ENCODE data around the gene SYNE3.

Gene SYNE3

DNA sequence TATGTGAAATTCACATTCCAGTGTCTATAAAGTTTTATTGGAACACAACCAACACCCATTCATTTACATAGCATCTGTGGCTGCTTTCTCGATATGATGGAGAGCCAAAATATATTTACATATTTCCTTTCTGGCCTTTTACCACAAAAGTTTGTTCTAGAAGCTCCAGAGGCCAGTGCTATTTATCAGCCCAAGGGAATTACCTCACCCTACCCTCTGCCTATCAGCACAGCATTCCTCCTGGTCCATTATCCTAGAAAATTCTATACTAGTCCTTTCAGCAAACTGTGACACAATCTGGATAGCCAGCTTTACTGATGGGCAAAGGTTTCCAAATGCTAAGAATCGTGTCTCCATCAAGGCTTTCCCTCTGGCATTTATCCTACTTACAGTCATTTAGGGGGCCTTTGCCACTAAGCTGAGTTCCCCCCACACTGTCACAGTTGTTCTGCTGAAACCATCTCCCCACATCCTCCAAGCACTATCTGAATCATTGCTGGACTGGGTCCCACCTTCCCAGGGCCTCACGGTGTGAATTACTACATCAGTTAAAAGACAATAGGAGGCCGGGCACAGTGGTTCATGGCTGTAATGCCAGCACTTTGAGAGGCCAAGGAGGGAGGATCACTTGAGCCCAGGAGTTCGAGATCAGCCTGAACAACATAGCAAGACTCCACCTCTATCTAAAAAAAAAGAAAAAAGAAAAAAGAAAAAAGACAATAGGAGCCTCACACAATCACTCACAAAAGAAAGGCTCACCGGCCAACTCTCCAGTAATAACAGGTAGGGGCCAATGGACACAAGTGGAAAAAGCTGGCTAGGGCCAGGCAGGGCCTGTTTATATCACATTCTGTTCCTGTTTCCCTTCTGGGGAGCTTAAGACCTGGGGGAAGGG is 12.1 kb downstream of the SYNE3 start:
- no peak for DNase-seq (ENCODE audit: low read depth)

DNA sequence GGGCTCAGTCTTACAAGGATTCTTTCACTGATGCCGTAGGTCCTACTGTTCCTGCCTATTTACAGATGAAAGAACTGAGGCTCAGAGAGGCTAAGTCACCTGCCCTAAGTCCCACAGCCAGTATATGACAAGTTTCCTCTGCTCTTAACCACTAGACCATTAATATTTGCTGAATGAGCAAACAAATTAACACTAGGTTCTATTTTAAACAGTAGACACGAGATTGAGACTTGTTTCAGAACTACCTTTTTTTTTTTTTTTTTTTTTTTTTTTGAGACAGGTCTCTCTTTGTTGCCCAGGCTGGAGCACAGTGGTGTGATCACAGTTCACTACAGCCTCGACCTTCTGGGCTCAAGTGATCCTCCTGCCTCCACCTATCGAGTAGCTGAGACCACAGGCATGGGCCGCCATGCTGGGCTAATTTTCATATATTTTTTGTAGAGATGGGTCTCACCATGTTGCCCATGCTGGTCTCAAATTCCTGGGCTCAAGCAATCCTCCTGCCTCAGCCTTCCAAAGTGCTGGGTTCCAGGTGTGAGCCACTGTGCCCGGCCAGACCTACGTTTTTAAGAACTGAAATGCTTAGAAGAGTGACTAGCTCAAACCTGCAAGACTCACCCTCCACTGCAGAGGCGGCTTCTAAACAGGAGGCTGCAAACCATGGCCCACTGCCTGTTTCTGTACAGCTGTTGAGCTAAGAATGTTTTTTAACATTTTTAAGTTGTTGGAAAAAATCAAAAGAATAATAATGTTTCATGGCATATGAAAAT is 12.9 kb downstream of the SYNE3 start:
- DNase-seq (ENCODE audit: low read depth) = no peak

- no peak for DNase-seq (ENCODE audit: low read depth)
These were observed 14.0 kb downstream of the SYNE3 start for GRCh38 chr14:95502381-95502950.

- no peak for DNase-seq (ENCODE audit: low read depth)
These were observed 15.6 kb downstream of the SYNE3 start for GRCh38 chr14:95500772-95501401.

- DNase-seq (ENCODE audit: low read depth) = no peak
These were observed 16.2 kb downstream of the SYNE3 start for GRCh38 chr14:95500201-95500681.

- no peak for DNase-seq (ENCODE audit: low read depth)
These were observed 17.1 kb downstream of the SYNE3 start for GRCh38 chr14:95499354-95499750.

DNA sequence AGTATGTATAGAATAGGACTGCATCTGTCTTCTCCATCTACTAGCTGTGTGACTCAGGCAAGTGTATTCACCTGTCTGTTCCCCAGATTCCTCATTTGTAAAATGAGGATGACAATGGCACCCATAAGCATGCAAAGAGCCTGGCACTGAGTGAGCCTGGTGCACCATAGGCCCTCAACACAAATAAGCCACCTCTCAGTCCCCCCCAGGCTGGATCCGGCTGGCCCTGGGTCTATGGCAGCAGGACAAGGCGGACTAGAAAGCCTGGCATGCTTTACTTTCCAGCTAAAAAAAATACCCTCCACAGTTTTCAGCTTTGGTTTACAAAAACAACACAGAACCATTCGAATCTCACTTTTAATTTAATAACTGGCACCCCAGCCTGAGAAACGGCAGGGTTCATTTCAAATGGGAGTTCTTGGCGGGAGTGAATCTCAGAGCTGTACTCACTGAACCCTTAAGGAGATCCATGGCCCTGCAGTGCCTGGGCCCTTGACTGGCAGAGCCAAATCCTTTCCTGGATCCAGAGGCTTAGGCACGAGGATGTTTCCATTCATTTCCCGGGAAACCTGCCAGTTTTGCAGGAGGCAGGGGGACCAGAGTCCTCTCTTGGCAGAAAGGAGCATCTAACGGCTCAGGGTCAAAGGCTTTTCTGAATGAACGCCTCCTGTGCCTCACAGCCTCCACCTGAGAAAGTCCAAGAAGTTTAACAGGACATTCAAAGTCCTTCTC is 17.7 kb downstream of the SYNE3 start:
- DNase-seq (ENCODE audit: low read depth) = no peak

DNA sequence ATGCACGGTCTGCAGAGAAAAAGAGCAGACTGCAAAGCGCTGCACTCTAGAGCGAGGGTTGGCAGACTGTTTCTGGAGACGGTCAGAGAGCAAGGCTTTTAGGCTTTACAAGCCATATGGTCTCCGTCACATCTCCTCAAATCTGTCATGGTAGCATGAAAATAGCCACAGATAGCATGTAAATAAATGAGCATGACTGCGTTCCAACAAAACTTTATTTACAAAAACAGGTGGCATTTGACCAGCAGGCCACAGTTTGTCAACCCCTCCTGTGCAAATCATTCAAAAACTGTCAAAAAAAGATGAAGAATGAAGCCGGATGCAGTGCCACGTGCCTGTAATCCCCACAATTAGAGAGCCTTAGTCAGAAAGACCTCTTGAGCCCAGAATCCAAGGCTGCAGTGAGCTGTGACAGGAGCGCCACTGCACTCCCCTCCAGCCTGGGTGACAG is 18.9 kb downstream of the SYNE3 start:
- no peak for DNase-seq (ENCODE audit: low read depth)

GRCh38 chr14:95496690-95497259 is 19.7 kb downstream of the SYNE3 start:
- no peak for DNase-seq (ENCODE audit: low read depth)

DNA sequence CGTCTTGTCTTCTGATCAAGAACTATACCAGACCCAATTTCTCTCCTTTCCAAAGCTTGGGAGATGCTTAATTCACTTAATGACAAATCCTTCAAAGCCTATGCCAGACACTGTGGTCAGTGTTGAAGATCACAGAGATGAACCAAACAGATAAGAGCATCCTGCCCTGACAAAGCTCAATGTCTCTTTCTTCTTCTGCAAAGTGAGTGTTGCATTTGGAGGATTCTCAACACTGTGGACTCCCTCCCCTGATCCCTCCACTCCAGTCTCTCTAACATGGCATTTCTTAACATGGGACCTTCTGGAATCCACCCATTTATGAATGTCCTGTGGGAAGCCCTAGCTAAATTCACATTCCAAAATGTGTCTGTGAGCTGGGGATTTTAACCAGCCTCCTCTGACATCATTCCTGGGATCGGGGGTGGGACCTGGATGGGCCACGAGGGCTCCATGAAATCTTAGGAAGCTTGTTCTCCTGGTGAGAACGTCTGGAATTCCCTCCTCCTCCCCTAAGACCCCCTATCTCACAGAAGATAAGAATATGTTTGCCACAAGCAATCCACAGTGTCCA is 20.3 kb downstream of the SYNE3 start:
- no peak for DNase-seq (ENCODE audit: low read depth)

DNA sequence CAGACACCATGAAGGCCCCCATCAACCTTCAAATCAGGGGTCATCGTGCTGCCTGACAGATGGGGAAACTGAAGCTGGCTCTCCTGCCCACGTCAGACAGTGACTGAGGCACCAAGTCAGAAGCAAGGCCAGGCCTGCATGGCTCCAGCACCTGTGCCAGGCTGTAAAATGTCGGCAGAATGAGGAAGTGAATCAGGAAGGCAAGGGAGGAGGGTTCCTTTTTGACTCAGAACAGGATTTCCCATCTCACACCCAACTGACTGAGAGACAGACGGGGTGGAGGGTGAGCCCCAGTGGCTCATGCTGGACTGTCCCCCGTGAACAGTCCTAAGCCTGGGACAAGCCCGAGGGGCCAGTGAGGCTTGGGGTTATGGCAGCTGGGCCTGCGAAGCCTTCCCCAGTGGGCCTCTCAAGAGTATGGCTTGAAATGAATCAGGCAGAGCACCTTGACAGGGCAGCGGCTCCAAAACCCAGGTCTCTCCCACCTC is 20.9 kb downstream of the SYNE3 start:
- DNase-seq (ENCODE audit: low read depth) = no peak

GRCh38 chr14:95495076-95495475 is 21.4 kb downstream of the SYNE3 start:
- DNase-seq (ENCODE audit: low read depth) = no peak

- DNase-seq (ENCODE audit: low read depth) = no peak
These were observed 22.0 kb downstream of the SYNE3 start for GRCh38 chr14:95494456-95494855.

DNA sequence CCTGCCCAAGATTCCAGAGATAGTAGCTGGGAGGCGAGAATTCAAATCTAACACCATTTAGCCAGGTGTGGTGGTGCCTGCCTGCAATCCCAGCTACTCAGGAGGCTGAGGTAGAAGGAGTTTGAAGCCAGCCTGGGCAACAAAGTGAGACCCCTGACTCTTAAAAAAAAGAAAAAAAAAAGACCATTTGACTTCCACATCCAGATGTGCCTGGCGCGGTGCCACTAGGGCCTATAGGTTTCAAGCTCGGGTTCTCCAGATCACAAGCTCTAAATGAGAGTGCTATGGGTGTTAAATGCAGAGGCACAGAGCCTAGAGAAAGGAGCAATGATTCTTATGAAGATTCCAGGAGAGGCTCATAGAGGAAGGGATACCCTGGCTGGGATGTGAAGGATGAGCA is 22.5 kb downstream of the SYNE3 start:
- DNase-seq (ENCODE audit: low read depth) = no peak

GRCh38 chr14:95493503-95493902 is 22.9 kb downstream of the SYNE3 start:
- DNase-seq (ENCODE audit: low read depth) = no peak

DNA sequence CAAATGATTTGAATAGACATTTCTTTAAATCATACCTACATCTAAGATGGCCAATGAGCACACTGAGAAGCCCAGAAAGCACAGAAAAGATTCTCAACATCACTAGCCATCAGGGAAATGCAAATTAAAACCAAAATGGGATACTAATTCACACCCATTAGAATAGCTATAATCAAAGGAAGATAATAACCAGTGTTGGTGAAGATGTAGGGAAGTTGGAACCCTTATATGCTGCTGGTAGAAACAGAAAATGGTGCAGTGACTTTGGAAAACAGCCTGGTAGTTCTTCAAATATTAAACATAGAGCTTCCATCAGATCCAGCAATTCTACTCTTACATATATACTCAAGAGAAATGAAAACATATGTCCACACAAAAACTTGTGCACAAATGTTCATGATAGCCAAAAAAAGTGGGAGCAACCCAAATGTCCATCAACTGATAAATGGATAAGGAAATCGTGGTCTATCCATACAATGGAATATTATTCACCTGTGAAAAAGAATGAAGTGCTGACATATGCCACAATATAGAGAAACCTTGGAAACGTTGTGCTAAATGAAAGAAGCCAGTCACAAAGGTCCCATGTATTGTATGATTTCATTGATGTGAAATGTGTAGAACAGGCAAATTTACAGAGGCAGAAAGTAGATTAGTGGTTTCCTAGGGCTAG is 24.4 kb downstream of the SYNE3 start:
- no peak for DNase-seq (ENCODE audit: low read depth)

DNA sequence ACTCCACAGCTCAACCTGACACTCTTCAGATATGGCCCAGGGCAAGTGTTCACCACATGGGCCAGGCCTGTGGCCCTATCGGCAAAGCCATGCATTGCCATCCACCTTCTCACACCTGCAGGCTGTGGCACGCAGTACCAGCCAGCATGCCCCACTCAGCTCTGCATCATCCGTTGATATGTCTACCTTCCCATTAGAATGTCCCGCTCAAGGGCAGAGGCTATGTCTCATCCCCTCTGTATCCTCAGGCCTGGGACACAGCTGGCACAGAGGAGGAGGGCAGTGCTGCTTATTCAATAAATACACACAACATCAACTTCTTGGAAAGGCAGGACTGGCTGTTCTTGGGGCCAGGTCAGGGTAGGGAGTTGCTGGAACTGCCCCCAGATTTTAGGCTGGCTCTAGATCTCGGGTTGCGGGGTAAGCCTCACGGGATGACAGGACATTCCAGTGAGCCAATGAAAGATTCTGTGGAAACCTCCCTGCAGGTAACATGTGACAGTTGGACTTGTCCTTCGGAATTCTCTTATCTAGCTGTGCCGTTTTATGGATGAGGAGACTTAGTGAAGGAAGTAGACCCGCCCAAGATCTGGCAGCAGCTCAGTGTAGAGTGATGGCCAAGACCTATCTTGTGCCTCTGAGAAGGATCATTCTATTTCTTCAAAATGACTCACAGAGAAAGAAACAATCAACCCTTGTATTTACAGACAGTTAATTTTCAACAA is 25.6 kb downstream of the SYNE3 start:
- no peak for DNase-seq (ENCODE audit: low read depth)

- DNase-seq (ENCODE audit: low read depth) = no peak
These were observed 26.3 kb downstream of the SYNE3 start for GRCh38 chr14:95490138-95490509.

Data from stimulated activated CD8-positive, alpha-beta memory T cell treated with anti-CD3 and anti-CD28 coated beads, Interleukin-15, amount 100 ng/mL, for 1 hour (primary cell).